ENCODE data around the gene MARK1. TPM values are rescaled to one million over a fixed set of nuclear protein-coding genes. Genes with fewer than 3 reads are reported as not detected.

MARK1 gene
- total RNA-seq, 1 donor from 2014 or later: 6.3 TPM

DNA sequence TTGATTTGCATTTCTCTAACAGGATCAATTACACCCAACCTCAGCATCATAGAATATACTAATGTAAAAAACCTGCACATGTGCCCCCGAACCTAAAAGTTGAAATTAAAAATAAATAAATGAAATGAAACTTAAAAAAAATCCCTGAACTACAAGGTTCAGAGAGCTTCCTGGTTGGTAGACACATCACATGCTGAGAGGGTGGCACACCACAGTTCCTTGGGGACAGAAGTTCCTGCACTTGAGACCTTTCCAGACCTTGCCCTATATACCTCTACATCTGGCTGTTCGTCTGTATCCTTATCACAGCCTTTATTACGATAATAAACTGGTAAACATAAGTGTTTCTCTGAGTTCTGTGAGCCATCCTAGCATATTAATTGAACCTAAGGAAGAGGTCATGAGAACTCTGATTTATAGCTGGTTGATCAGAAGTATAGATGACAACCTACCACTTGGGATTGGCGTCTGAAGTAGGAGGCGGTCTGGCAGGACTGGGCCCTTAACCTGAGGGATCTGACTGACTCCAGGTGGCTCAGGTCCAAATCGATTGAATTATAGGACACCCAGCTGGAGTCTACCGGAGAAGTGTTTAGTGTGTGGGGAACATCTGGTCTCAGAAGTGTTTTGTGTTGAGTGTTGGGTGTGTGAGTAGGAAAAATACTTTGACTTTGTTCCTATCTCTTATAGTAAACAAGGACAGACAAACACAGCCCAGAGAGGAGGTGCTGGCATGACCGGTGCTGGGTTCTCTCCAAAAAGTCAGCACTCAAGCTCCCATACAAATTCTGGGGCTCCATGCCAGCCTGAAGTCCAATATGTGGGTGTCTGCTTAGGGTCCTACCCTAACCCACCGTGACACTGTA, 181.2 kb downstream of the MARK1 start:
- no peak for DNase-seq (ENCODE audit: low read depth)
- TF ChIP-seq CTCF (conservative IDR thresholded peaks at IDR 0.05; ENCODE audit: low read depth, low read length): no peak
- no peak overlapping the region for H3K4me3 ChIP-seq (ENCODE audit: low read depth, low read length)

DNA sequence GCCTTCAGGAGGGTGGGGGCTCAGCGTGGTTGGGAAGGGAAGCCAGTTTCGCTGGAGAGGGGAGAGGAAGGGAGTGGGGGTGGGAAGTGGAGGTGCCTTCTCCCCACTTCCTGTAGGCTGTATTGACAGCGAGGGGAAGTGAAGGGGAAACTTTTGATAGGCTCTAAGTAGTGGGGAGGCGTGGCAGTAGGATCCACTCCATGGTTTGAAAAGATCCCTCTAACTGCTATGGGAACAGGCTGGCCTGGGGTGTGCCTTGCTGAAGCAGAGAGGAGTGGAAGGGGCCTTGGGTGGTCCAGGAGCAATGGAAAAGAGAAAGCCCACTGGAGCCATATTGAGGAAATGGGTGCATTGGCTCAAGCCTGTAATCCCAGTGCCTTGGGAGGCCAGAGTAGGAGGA, 182.4 kb downstream of the MARK1 start:
- TF ChIP-seq CTCF (conservative IDR thresholded peaks at IDR 0.05; ENCODE audit: low read depth, low read length): no peak
- no peak for DNase-seq (ENCODE audit: low read depth)
- no peak overlapping the region for H3K4me3 ChIP-seq (ENCODE audit: low read depth, low read length)

DNA sequence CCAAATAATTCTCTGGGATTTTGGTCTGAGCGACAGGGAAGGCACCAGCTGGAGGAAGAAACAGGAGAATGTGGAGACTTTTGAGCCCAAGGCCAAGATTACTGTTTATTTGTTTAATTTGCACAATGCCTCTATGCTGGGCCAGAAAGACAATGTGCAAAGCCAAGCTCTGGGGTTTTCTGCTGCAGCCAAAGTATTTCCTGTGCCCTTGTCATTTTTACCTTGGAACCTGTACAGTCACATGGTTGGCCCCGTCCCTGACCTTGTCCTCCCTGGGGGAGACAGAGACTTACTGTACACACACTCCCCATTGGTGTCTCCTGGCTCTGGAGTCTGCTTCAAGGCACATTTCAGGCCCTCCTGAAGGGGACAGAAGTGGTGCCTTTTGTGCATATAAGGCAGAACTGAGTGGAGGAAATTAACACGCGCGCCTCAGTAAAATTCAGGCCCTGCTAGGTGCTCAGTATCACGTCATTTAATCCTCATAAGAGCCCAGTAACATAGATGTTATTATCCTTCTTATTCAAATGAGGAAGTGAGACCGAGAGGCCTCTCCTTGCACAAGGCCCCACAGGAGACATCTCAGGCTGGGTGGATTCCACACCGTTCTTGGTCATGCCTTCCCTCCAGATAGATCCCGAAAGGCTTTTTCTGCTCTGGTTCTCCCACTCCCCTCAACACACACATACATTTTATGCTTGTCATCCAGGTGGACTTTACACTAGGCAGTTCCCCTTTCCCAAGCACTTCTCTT, 183.3 kb downstream of the MARK1 start:
- H3K4me3 ChIP-seq (ENCODE audit: low read depth, low read length): no peak overlapping the region
- TF ChIP-seq CTCF (conservative IDR thresholded peaks at IDR 0.05; ENCODE audit: low read depth, low read length): no peak
- no peak for DNase-seq (ENCODE audit: low read depth)

Other genes starting within 250 kb of the MARK1 start
- gene C1orf115, start 162.2 kb downstream of the MARK1 start, total RNA-seq: 5.5 and 6.7 TPM in 2 replicates
- gene MTARC2, start 220.2 kb downstream of the MARK1 start, total RNA-seq: 7.7 and 13.8 TPM in 2 replicates